ENCODE results near the gene JMJD1C.
"Not testable (repeated sequence)": the region's sequence is repeated elsewhere in the genome, so short reads cannot be mapped to it uniquely, and the experiment has no call there.

JMJD1C gene

DNA sequence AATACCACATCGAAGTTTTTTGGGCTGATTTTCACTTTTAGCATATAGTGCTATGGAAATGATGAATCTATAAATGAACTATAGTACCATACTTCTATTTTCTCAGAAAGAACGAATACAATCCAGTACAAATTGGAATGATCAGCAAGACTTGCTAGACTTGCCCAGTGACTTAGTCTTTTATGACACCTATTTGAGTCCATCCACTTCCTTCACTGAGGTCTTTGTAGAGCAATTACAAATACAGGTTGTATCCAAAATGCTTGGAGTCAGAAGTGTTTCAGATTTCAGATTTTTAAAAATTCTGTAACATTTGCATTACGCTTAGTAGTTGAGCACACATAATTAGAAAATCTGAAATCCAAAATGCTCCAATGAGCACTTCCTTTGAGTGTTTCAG lies 228.4 kb downstream of the JMJD1C start:
- no peak overlapping the region for H3K23ac ChIP-seq (ENCODE audit: low read length in 2 of 2)
- no peak overlapping the region for H2BK12ac ChIP-seq (ENCODE audit: low read length in 2 of 2)
- H2BK120ac ChIP-seq (ENCODE audit: low read depth, low read length): no peak overlapping the region
- no peak overlapping the region for H4K91ac ChIP-seq (ENCODE audit: low read length)
- no peaks in the 10 kb centered on the region for H3K79me1 ChIP-seq (replicated peaks; ENCODE audit: low read length, poor library complexity, severe bottlenecking)
- no peak overlapping the region for H3K4me2 ChIP-seq (ENCODE audit: low read length, poor library complexity, severe bottlenecking)
- H2BK5ac ChIP-seq (ENCODE audit: low read depth, low read length, poor library complexity, severe bottlenecking): no peak overlapping the region
- 91% methylated on average over 1 of the region's 3 CpGs for WGBS
- no peak overlapping the region for H3K18ac ChIP-seq (ENCODE audit: low read depth in 1 of 2, low read length in 2 of 2)
- H2AK5ac ChIP-seq (ENCODE audit: low read length, severe bottlenecking): no peak overlapping the region
- H3K4me3 ChIP-seq (ENCODE audit: insufficient read depth in 1 of 2, low read depth in 1 of 2, low read length in 2 of 2): no peak overlapping the region
- peaks cover 0 to 3% of the 10 kb centered on the region in 2 experiments for H3K36me3 ChIP-seq (ENCODE audit: control insufficient read depth in 1 of 2, insufficient read depth in 2 of 2, low read depth in 1 of 2, low read length in 2 of 2)
- no peak overlapping the region for H4K8ac ChIP-seq (ENCODE audit: low read length)
- H2BK15ac ChIP-seq (ENCODE audit: low read depth, poor library complexity, severe bottlenecking): no peak overlapping the region
- H3K9me3 ChIP-seq (ENCODE audit: control insufficient read depth, low read length): no peaks in the 10 kb centered on the region
- no peak overlapping the region for H3K14ac ChIP-seq (ENCODE audit: low read length in 2 of 2)
- H3K9ac ChIP-seq (ENCODE audit: low read length): no peak overlapping the region
- H2AFZ ChIP-seq (ENCODE audit: low read depth, low read length): no peak overlapping the region
- H3K4ac ChIP-seq (ENCODE audit: low read depth in 1 of 2, low read length in 2 of 2): no peak overlapping the region
- peaks cover 9% of the 10 kb centered on the region for H3K4me1 ChIP-seq (ENCODE audit: control insufficient read depth, insufficient read depth, low read depth, low read length)
- no peak for DNase-seq
- H3K27ac ChIP-seq (ENCODE audit: low read length, poor library complexity, severe bottlenecking): no peak overlapping the region
- H3K27me3 ChIP-seq (ENCODE audit: control insufficient read depth in 1 of 2, insufficient read depth in 1 of 2, low read length in 2 of 2): no peaks in the 10 kb centered on the region

DNA sequence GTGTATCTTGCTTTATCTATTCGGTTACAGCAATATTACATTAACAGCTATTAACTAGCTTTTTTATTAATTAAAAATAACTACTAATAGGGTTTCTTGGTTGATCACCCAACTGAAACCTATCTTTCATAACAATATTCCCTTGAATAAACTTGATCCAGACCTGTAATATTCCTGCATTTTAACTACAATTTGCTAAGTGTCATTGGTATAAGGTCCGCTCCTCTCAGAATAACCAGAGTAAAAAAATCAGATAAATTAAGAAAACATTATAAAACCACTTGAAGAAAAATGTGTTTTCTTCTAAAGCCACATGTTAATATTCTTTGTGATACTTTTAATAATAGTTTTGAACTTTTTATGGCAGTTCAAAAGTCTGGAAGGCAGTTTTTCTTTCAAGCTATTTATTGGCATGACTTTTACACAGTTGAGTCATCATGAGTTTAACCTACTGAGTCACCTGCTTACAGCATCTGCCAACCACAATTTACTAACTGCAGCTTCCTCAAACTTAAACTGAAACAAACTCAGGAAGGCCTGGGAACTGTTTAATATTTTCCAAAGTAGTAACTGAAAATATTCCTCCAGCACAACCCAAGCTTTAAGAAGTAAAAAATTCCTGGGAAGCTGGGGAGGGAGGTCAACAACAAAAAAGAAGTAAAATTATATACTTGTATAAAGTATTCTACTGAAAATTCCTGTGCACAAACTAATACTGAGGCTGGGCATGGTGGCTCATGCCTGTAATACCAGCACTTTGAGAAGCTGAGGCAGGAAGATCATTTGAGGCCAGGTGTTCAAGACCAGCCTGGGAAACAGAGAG lies 229.5 kb downstream of the JMJD1C start:
- H3K36me3 ChIP-seq (ENCODE audit: control insufficient read depth in 1 of 2, insufficient read depth in 2 of 2, low read depth in 1 of 2, low read length in 2 of 2): peaks cover 0 to 4% of the 10 kb centered on the region in 2 experiments
- no peak overlapping the region for H2BK120ac ChIP-seq (ENCODE audit: low read depth, low read length)
- WGBS: no CpG with 5 or more reads among the region's 2 CpGs
- no peak overlapping the region for H2BK12ac ChIP-seq (ENCODE audit: low read length in 2 of 2)
- no peak overlapping the region for H3K14ac ChIP-seq (ENCODE audit: low read length in 2 of 2)
- peak; percentile 95 for DNase-seq
- H2BK5ac ChIP-seq (ENCODE audit: low read depth, low read length, poor library complexity, severe bottlenecking): no peak overlapping the region
- no peak overlapping the region for H2BK15ac ChIP-seq (ENCODE audit: low read depth, poor library complexity, severe bottlenecking)
- no peak overlapping the region for H3K4ac ChIP-seq (ENCODE audit: low read depth in 1 of 2, low read length in 2 of 2)
- H3K4me2 ChIP-seq (ENCODE audit: low read length, poor library complexity, severe bottlenecking): no peak overlapping the region
- H3K4me3 ChIP-seq (ENCODE audit: insufficient read depth in 1 of 2, low read depth in 1 of 2, low read length in 2 of 2): peak overlapping the region in 1 of 2 experiments; percentile 5
- H3K9ac ChIP-seq (ENCODE audit: low read length): peak overlapping the region; percentile 69
- no peaks in the 10 kb centered on the region for H3K79me1 ChIP-seq (replicated peaks; ENCODE audit: low read length, poor library complexity, severe bottlenecking)
- no peak overlapping the region for H4K91ac ChIP-seq (ENCODE audit: low read length)
- no peak overlapping the region for H3K18ac ChIP-seq (ENCODE audit: low read depth in 1 of 2, low read length in 2 of 2)
- H3K9me3 ChIP-seq (ENCODE audit: control insufficient read depth, low read length): no peaks in the 10 kb centered on the region
- H3K4me1 ChIP-seq (ENCODE audit: control insufficient read depth, insufficient read depth, low read depth, low read length): peaks cover 8% of the 10 kb centered on the region
- H2AFZ ChIP-seq (ENCODE audit: low read depth, low read length): no peak overlapping the region
- H3K23ac ChIP-seq (ENCODE audit: low read length in 2 of 2): no peak overlapping the region
- H2AK5ac ChIP-seq (ENCODE audit: low read length, severe bottlenecking): no peak overlapping the region
- no peak overlapping the region for H4K8ac ChIP-seq (ENCODE audit: low read length)
- H3K27ac ChIP-seq (ENCODE audit: low read length, poor library complexity, severe bottlenecking): peak overlapping the region; percentile 77
- no peaks in the 10 kb centered on the region for H3K27me3 ChIP-seq (ENCODE audit: control insufficient read depth in 1 of 2, insufficient read depth in 1 of 2, low read length in 2 of 2)

DNA sequence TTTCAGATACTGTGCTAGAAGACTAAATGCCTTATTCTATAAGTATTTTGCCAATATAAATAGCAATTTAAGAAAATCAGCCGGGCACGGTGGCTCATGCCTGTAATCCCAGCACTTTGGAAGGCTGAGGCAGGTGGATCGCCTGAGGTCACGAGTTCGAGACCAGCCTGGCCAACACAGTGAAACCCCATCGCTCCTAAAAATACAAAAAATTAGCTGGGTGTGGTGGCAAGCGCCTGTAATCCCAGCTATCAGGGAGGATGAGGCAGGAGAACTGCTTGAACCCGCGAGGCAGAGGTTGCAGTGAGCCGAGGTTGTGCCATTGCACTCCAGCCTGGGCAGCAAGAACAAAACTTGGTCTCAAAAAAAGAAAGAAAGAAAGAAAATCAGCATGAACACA lies 230.6 kb downstream of the JMJD1C start:
- H3K4me1 ChIP-seq (ENCODE audit: control insufficient read depth, insufficient read depth, low read depth, low read length); H3K14ac ChIP-seq (ENCODE audit: low read length in 2 of 2); H3K9ac ChIP-seq (ENCODE audit: low read length); H3K27me3 ChIP-seq (ENCODE audit: control insufficient read depth in 1 of 2, insufficient read depth in 1 of 2, low read length in 2 of 2); H3K27ac ChIP-seq (ENCODE audit: low read length, poor library complexity, severe bottlenecking); H2BK120ac ChIP-seq (ENCODE audit: low read depth, low read length); H4K91ac ChIP-seq (ENCODE audit: low read length); H2BK5ac ChIP-seq (ENCODE audit: low read depth, low read length, poor library complexity, severe bottlenecking); H3K4me2 ChIP-seq (ENCODE audit: low read length, poor library complexity, severe bottlenecking); H3K4me3 ChIP-seq (ENCODE audit: insufficient read depth in 1 of 2, low read depth in 1 of 2, low read length in 2 of 2); H3K9me3 ChIP-seq (ENCODE audit: control insufficient read depth, low read length); H2AFZ ChIP-seq (ENCODE audit: low read depth, low read length); H4K8ac ChIP-seq (ENCODE audit: low read length); H3K36me3 ChIP-seq (ENCODE audit: control insufficient read depth in 1 of 2, insufficient read depth in 2 of 2, low read depth in 1 of 2, low read length in 2 of 2); H3K23ac ChIP-seq (ENCODE audit: low read length in 2 of 2); H2AK5ac ChIP-seq (ENCODE audit: low read length, severe bottlenecking); H3K18ac ChIP-seq (ENCODE audit: low read depth in 1 of 2, low read length in 2 of 2); DNase-seq; H2BK12ac ChIP-seq (ENCODE audit: low read length in 2 of 2); H2BK15ac ChIP-seq (ENCODE audit: low read depth, poor library complexity, severe bottlenecking); H3K79me1 ChIP-seq (replicated peaks; ENCODE audit: low read length, poor library complexity, severe bottlenecking): not testable (repeated sequence)
- 96% methylated on average over 10 of the region's 10 CpGs for WGBS
- peak overlapping the region in 1 of 2 experiments; percentile 7 for H3K4ac ChIP-seq (ENCODE audit: low read depth in 1 of 2, low read length in 2 of 2)

DNA sequence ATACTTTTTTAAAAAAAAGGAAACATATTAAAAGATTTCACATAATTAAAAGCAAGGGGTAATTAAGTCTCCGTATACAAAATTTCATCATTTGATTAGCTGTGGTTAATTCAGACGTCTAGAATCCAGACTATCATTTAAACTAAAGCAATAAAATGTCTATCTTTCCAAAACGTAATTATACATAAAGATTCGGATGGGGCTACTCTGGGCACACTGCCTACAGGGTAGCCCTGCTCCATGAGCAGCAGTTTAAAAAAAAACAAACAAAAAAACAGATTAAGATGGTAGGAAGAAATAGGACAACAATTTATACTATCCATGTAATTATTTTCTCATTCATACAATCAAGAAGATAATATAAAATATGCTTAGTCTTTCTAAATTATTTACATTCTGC lies 236.6 kb downstream of the JMJD1C start:
- Histone ChIP-seq H3K27me3 (ENCODE audit: control insufficient read depth in 1 of 2, insufficient read depth in 1 of 2, low read length in 2 of 2) (no peaks in the 10 kb centered on the region), H3K18ac (ENCODE audit: low read depth in 1 of 2, low read length in 2 of 2) (no peak overlapping the region), H2BK5ac (ENCODE audit: low read depth, low read length, poor library complexity, severe bottlenecking) (no peak overlapping the region), H3K79me1 (replicated peaks; ENCODE audit: low read length, poor library complexity, severe bottlenecking) (peaks cover 3% of the 10 kb centered on the region), H4K8ac (ENCODE audit: low read length) (no peak overlapping the region), H3K4me3 (ENCODE audit: insufficient read depth in 1 of 2, low read depth in 1 of 2, low read length in 2 of 2) (no peak overlapping the region), H2BK120ac (ENCODE audit: low read depth, low read length) (no peak overlapping the region), H2AK5ac (ENCODE audit: low read length, severe bottlenecking) (no peak overlapping the region), H3K4me1 (ENCODE audit: control insufficient read depth, insufficient read depth, low read depth, low read length) (peaks cover 1% of the 10 kb centered on the region), H3K23ac (ENCODE audit: low read length in 2 of 2) (no peak overlapping the region), H3K27ac (ENCODE audit: low read length, poor library complexity, severe bottlenecking) (no peak overlapping the region), H3K14ac (ENCODE audit: low read length in 2 of 2) (no peak overlapping the region), H3K9ac (ENCODE audit: low read length) (no peak overlapping the region), H4K91ac (ENCODE audit: low read length) (no peak overlapping the region), H3K9me3 (ENCODE audit: control insufficient read depth, low read length) (no peaks in the 10 kb centered on the region), H2AFZ (ENCODE audit: low read depth, low read length) (no peak overlapping the region), H3K36me3 (ENCODE audit: control insufficient read depth in 1 of 2, insufficient read depth in 2 of 2, low read depth in 1 of 2, low read length in 2 of 2) (peaks cover 0 to 4% of the 10 kb centered on the region in 2 experiments), H2BK15ac (ENCODE audit: low read depth, poor library complexity, severe bottlenecking) (no peak overlapping the region), H3K4me2 (ENCODE audit: low read length, poor library complexity, severe bottlenecking) (no peak overlapping the region), H2BK12ac (ENCODE audit: low read length in 2 of 2) (no peak overlapping the region), H3K4ac (ENCODE audit: low read depth in 1 of 2, low read length in 2 of 2) (no peak overlapping the region)
- 98% methylated on average over 3 of the region's 4 CpGs for WGBS
- DNase-seq: no peak
